IPS DF 19.7 (cell line): ENCODE results near the gene RPS25.
A peak's percentile ranks its signal among the peaks of the same experiment; 100 is the strongest.
"Not testable (repeated sequence)": the region's sequence is repeated elsewhere in the genome, so short reads cannot be mapped to it uniquely, and the experiment has no call there.

Experiments used
- DNase-seq: peaks from one replicate; pipeline ENCODE4 v3.0.0-alpha.2; 2013; ENCODE audit warnings: low read depth, low spot score

Gene RPS25

GRCh38 chr11:119039471-119039870 lies 21.3 kb upstream of the RPS25 start:
- DNase-seq, result not testable (repeated sequence)

DNA sequence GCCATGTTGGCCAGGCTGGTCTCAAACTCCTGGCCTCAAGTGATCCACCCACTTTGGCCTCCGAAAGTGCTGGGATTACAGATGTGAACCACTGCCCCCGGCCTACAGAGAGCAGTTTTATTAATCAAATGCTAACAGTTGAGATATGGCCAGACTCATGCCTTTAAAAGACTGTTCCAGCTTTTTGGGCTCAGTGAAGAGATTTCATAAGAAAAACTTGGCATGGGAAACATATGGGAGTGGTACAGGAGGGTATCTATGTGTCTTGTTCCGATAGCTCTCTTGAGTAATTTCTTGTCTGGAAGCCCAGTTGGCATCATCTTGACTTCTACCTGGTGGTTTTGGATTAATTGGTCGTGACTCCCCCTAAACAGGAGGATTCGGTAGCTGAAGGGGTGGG lies 20.7 kb upstream of the RPS25 start:
- DNase-seq, result no peak

DNA sequence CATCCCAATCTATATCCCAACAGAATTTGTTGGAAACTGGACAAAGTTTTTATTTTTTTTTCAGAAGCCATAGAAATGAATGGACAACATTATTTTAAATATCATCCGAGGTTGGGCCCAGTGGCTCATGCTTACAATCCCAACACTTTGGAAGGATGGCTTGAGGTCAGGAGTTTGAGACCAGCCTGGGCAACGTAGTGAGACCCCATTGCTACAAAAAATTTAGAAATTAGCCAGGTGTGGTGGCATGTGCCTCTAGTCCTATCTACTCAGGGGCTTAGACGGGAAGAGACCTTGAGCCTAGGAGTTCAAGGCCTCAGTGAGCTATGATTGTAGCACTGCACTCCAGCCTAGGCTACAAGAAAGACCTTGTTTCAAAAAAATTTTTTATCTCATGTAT lies 16.7 kb upstream of the RPS25 start:
- no peak for DNase-seq

DNA sequence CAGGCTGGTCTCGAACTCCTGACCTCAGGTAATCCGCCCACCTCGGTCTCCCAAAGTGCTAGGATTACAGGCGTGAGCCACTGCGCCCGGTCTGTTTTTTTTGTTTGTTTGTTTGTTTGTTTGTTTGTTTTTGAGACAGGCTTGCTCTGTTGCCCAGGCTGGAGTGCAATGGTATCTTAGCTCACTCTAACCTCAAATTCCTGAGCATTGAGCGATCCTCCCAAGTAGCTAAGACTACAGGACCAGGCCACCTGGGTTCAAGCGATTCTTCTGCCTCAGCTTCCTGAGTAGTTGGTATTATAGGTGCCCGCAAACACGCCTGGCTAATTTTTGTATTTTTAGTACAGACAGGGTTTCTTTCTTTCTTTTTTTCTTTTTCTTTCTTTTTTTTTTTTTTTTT lies 15.3 kb upstream of the RPS25 start:
- DNase-seq, result not testable (repeated sequence)

- no peak for DNase-seq
Observed at GRCh38 chr11:119031912-119032280, 13.8 kb upstream of the RPS25 start.

- DNase-seq, result peak; percentile 95
Observed at GRCh38 chr11:119030329-119031047, 12.3 kb upstream of the RPS25 start, which contains the start of gene SLC37A4. TSS of gene SLC37A4 (minus strand) at chr11:119030877.

- DNase-seq, result no peak
Observed at GRCh38 chr11:119030029-119030328, 11.8 kb upstream of the RPS25 start.

DNA sequence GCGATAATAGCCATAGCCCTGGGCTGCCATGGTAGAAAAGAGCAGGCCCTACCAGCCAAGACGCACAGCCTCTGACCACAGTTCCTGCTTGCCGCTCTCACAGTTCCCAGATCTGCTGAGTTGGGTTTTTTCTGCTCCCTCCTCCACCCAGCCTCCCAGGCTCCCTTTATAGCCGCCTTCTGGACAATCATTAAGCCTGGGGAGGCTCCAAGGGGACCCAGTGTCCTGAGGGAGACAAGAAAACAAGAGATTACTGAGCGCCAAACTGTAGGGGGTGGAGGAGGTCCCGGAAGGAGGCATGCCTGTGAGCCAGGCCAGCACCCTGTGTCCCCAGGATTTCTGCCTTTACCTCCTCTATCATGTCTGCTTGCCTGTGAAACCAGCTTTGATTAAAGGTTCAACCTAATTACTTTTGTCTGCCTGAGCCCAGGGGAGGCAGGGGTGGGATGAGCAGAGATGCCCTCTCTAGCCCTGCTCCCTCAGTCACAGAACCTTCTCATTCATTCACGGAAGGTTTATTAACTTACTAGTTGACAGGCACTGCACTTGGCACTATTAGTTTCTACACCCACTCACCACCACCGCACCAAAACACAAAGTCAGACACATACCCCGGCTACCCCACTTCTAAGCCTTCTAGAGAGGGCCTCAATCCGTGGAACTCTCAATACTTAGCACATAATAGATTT lies 11.3 kb upstream of the RPS25 start:
- DNase-seq, result no peak

DNA sequence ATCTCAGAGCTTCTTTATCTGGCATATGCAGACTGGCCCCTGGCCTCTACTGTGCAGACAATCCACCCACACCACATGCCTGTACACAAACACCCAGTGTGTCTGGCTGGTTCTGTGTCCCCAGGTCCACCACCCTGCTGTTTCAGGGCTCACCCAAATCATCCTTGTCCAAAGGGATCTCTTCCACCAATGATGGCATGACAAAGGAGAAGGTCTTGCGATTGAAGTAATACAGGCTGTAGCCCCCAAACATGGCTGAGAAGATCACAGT lies 10.9 kb upstream of the RPS25 start:
- no peak for DNase-seq

- DNase-seq, result no peak
Observed at GRCh38 chr11:119028346-119029068, 10.4 kb upstream of the RPS25 start.

DNA sequence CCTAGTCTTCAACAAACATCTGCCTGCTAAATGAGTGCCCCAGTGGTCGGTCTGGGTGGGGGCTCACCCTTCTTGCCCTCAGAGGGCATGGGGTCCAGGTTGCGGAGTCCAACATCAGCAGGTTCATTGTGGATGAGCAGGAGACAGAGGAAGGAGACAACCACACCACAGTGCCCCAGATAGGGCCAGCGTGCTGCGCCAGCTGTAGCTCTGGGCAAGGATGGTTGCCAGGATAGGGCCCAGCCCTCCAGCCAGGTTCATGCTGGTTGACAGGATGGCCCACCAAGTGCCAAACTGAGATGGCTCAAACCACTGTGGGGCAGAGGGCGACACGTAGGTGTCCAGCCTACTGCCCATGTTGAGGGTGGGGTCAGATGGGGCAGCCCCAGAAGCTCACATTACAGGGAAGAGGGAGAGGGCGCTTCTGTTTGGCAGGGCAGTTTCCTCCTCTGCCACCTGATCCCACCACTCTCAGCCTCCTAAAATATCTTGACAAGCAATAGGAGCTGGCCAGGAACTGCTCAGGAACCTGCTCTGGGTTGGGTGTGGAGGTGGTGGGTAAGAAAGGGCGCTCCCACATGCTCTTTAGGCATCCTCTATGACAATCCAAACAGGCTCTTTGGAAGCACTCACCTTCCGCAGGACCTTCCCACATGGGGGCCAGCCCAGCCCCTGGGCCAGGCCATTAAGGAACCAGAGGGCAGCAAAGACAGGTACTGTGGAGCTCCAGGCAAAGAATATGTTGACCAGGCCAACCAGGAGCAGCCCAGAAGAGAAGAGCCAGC lies 9.6 kb upstream of the RPS25 start:
- no peak for DNase-seq

- no peak for DNase-seq
Observed at GRCh38 chr11:119026970-119027369, 8.8 kb upstream of the RPS25 start.

DNA sequence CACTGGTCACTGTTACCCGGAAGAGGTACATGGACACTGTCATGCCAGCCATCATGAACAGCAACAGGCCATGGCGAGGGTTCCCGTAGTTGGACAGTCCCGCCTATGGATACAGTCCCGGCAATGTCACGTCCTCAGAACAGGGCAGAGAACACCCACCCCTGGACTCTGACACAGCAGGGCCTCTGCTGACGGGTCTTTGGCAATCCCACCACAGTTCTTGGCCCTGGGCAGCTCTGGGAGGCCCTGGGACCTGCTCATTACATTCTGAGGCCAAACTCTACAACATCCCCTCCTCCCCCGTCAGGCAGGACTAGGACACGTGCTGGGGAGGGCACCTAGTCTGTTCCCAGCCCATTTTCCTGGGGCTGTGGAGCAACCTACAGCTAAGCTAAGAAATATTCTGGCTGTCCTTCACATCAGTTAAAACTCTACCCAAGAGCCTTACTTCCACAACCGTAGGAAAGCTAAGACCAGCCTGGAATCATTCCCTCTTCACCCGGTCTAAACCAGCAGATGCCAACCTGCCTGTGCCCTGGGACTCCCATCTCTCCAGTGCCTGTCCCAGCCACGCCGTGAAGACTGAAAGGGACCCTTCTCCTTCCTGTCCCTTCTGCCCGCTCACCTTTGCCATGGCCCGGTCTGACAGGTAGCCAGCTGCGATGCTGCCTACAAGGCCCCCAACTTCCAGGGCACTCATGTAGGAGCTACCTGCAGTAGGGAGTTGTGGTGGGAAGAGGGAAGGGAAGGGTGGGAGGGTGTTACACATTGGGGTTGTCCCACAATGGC lies 8.0 kb upstream of the RPS25 start:
- no peak for DNase-seq

GRCh38 chr11:119025541-119025940 lies 7.4 kb upstream of the RPS25 start:
- no peak for DNase-seq

DNA sequence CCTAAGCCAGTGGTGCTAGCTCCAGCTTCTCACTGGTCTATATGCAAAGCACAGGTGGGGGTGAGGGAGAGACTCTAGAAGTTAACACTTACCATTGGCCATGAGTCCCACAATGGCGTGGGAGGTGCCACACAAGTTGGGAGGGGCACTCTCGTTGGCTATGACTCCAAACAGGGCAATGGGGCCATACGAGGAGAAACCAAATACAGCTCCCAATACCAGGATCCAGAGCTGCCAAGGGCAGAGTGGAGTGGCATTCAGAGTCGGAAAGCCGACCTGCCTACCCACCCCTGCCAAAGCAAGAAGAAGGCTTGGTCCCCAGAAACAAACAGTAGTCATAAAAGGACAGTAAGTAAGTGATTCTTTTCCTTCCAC lies 6.9 kb upstream of the RPS25 start:
- DNase-seq, result no peak

DNA sequence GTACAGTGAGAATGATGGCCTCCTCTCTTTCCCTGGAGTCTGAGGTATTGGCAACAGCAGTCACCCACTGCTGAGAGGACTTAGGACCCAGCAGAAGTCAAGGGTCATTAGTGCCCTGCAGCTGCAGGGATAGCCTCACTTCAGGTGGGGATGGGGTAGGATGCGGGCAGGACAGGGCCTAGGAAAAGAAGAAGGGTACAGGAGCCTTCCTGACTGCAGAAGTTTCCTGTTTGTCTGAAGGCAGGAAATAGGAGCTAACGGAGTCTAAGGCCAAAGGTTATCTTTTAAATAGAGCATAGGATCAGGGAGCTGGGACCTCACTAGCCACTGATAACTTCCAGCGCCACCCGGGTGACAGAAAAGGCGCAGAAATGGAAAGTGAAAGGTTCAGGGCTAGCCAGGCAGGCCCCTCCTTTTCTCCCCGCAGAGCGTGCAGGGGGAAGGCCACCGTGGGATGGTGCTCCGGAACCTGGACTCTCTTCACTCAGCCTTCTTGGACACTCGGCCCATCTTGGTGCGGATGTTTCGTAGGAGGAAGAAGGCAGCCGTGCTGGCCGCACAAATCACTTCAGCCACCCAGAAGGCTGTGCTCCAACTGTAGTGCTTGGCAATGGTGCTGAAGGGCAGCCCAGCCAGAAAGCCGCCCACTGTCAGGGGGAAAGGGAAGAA lies 6.4 kb upstream of the RPS25 start:
- DNase-seq, result no peak

GRCh38 chr11:119023741-119024140 lies 5.6 kb upstream of the RPS25 start:
- no peak for DNase-seq

DNA sequence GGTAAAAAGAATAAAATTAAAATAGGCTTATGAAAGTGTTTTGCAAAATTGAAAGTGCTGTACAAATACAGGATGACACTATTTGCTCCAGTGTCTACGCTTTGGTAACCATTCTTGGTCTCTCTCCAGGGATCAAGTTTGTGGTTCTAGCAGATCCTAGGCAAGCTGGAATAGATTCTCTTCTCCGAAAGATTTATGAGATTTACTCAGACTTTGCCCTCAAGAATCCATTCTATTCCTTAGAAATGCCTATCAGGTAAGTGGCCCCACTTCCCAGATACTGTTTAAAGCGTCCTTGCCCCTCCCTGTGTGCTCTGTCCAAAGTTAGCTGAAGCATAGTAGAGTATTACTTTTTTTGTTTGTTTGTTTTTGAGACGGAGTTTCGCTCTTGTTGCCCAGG lies 3.5 kb upstream of the RPS25 start:
- no peak for DNase-seq

- no peak for DNase-seq
Observed at GRCh38 chr11:119019996-119020395, 1.9 kb upstream of the RPS25 start.

DNA sequence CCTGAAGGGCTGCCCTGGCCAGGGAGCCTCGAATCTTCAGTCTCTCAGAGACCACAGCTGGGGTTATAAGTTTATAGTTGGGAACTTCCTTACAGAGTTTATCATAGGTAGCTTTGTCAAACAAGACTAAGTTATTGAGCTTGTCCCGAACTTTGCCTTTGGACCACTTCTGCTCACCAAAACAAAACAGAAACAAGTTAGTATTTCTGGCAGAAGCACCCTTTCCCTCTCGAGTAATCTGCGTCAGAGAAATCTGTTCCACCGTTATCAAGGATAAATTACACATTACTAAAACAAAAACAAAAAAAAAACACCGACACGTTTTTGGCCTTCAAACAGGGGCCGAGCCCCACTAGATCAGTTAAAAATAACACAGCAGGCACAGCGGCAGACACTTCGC lies 766 bp downstream of the RPS25 start:
- not testable (repeated sequence) for DNase-seq
